ENCODE data around the gene LCE5A.
"Not testable (repeated sequence)": the region's sequence is repeated elsewhere in the genome, so short reads cannot be mapped to it uniquely, and the experiment has no call there.

LCE5A gene

GRCh38 chr1:152510503-152510902 is at the start of gene LCE5A:
Gene LCE5A (plus strand): TSS chr1:152510803. CDS start chr1:152511535, 732 bp downstream.
- no peak for TF ChIP-seq ZNF274 (IDR thresholded peaks at IDR 0.05; ENCODE audit: low read depth, low read length)
- H3K4me3 ChIP-seq (ENCODE audit: low read length) = no peak within 1 kb of the TSS

- TF ChIP-seq ZNF274 (IDR thresholded peaks at IDR 0.05; ENCODE audit: low read depth, low read length) = no peak
- H3K4me3 ChIP-seq (ENCODE audit: low read length) = no peak overlapping the region
Measured at GRCh38 chr1:152461544-152461943, 49.1 kb upstream of the LCE5A start.

DNA sequence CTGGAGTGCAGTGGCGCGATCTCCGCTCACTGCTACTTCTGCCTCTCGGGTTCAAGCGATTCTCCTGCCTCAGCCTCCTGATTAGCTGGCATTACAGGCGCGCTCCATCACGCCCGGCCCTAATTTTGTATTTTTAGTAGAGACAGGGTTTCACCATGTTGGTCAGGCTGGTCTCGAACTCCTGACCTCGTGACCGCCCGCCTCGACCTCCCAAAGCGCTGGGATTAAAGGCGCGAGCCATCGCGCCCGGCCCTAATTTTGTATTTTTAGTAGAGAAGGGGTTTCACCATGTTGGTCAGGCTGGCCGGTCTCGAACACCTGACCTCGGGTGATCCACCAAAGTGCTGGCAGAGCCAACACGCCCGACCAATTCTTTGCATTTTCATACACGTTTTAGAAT is 48.0 kb upstream of the LCE5A start:
- H3K4me3 ChIP-seq (ENCODE audit: low read length) = no peak overlapping the region
- no peak for TF ChIP-seq ZNF274 (IDR thresholded peaks at IDR 0.05; ENCODE audit: low read depth, low read length)

- H3K4me3 ChIP-seq (ENCODE audit: low read length) = no peak overlapping the region
- no peak for TF ChIP-seq ZNF274 (IDR thresholded peaks at IDR 0.05; ENCODE audit: low read depth, low read length)
Measured at GRCh38 chr1:152466217-152466616, 44.4 kb upstream of the LCE5A start.

DNA sequence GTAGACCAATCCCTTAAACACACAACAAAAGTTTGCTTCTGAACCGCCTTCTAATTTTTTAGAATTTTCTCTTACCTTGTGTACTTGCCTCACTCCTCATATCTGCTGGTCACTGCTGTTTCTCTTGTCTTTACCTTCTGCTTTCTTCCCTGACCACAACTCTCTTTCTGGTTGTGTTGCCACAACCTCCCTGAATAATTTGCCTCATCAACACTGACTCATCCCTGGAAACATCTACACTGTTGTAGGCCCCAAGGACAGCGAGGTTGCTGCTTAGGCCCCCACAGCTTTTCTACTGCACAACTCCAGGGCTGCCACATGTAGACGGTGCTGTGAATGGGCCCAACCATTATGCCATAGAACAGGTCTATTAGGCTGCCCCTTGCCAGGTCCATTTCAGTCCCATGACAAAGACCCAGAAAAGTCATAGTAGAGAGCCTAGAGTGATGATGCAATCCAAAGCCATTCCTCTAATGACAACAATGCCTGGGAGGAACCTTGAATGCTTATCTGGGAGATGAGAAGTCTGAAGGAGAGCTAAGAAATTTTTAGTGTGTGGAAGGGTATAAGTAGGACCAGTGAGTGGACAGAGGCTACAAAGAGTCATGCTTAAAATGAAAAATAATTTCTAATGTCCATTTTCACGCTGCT is 36.6 kb upstream of the LCE5A start:
- TF ChIP-seq ZNF274 (IDR thresholded peaks at IDR 0.05; ENCODE audit: low read depth, low read length) = no peak
- H3K4me3 ChIP-seq (ENCODE audit: low read length) = no peak overlapping the region

DNA sequence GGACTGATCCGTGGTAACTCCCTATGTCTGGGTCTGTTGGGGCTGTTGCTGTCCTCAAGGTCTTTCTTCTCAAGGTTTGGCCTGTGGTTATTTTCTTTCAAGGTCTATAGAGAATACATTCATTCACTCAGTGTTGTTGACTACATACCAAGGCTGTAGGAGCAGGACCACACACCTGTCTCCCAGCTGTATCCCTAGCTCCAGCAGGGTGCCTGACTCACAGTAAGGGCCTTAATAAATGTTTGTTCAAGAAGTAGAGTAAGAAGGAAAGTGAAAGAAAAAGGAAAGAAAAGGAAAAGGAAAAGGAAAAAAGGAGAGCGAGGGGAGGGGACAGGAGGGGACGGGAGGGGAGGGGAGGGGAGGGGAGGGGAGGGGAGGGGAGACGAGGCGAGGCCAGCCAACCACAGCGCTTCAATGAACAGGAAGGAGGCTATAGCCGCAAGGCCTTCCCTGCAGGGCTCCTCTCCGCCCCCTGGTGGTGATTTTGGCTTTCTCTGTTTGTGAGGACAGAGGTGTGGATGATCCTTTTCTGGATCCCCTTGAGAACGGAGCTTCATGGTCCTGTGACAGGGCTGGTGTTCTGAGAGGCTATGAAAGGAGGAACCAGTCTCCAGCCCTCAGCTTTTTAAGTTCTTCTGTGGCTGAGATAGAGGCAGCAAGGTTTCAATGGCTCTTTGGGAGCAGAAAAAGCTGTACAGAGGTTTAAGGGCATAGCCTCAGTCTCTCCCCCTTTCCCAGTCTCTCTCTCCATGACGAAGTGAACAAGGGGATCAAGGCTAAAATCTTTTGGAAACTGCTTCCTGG is 30.6 kb upstream of the LCE5A start:
- no peak for TF ChIP-seq ZNF274 (IDR thresholded peaks at IDR 0.05; ENCODE audit: low read depth, low read length)
- H3K4me3 ChIP-seq (ENCODE audit: low read length) = no peak overlapping the region

DNA sequence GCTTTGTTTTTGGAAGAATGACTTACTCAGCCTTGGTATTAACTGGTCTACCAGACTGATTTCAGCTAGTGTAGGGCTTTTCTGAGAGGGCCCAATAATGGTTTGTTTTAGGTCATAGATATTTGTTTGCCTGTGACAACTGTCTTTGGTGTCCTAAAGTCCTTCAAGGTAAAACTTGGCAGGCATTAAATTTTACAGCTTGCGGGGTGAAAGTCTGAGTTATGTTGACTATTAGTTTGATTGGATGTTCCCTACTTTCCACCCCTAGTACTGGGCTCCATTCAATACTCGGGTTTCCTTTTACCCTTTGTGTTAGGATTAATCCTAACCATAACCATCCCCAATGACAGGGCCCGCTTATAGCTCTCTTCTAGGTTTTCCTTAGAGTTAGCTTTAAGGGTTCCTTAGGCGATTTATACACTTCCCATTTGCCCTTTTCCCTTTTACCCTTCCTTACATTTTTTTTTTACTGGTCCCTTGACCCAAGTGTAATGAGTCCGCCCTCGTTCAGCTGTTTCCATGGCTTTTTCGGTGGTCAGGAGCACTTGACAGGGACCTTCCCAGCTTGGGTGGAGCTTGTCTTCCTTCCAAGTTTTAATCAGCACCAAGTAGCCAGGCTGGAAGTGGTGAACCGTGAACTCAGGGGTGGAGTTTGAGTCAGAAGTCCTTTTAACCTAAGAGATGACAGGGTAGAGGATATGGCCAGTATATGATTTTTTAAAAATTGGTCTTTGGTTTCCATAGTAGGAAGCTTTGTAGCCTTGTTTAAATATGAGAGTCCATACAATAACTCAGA is 28.5 kb upstream of the LCE5A start:
- TF ChIP-seq ZNF274 (IDR thresholded peaks at IDR 0.05; ENCODE audit: low read depth, low read length) = no peak

GRCh38 chr1:152486400-152487006 is 24.1 kb upstream of the LCE5A start:
- TF ChIP-seq ZNF274 (IDR thresholded peaks at IDR 0.05; ENCODE audit: low read depth, low read length) = no peak
- no peak overlapping the region for H3K4me3 ChIP-seq (ENCODE audit: low read length)

More for the DNA sequence above, 28.5 kb upstream of the LCE5A start:
- no peak overlapping the region for H3K4me3 ChIP-seq (ENCODE audit: low read length)

- no peak overlapping the region for H3K4me3 ChIP-seq (ENCODE audit: low read length)
- TF ChIP-seq ZNF274 (IDR thresholded peaks at IDR 0.05; ENCODE audit: low read depth, low read length) = no peak
Measured at GRCh38 chr1:152487871-152488270, 22.7 kb upstream of the LCE5A start.

DNA sequence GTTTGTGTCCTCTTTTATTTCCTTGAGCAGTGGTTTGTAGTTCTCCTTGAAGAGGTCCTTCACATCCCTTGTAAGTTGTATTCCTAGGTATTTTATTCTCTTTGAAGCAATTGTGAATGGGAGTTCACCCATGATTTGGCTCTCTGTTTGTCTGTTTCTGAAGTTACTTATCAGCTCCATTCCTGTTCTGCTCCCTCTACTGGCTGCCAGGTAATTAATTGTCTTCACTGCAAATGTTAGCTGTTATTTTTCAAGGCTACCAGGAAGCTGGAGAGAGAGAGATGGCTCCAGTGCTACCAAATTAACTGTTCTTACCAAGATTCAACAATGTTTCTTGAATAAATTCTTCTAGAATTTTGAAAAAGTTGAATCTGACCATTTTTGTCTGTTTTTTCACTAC is 19.1 kb upstream of the LCE5A start:
- H3K4me3 ChIP-seq (ENCODE audit: low read length) = not testable (repeated sequence)

DNA sequence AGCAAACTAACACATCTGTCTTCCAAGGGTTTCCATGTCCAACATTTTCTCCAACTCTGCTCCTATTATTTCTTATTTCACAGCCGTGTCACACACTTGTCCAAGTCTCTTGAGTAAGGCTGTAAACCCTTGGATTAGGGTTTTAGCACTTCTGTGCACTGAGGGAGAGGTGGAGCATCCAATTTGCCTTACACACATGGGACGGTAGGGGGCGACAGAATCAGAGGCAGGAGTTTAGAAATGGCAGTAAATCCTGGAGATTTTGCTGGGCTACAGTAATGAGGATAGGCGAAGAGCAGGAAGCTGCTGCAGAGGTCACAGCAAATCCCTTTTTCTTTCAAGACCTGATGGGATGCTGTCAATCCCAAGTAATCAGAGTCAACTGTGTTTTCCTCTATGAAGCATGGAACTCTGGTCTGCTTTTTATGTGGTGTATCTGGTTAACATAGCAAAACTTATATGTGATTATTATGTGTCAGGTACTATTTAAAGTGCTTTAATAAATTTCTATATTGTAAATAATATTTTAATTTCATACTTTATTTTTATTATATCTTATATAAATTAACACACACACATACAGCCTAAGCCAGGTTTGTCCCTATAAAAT is 15.4 kb upstream of the LCE5A start:
- H3K4me3 ChIP-seq (ENCODE audit: low read length) = no peak overlapping the region
- TF ChIP-seq ZNF274 (IDR thresholded peaks at IDR 0.05; ENCODE audit: low read depth, low read length) = no peak

GRCh38 chr1:152497273-152497672 is 13.3 kb upstream of the LCE5A start:
- no peak overlapping the region for H3K4me3 ChIP-seq (ENCODE audit: low read length)
- no peak for TF ChIP-seq ZNF274 (IDR thresholded peaks at IDR 0.05; ENCODE audit: low read depth, low read length)

- TF ChIP-seq ZNF274 (IDR thresholded peaks at IDR 0.05; ENCODE audit: low read depth, low read length) = no peak
- no peak overlapping the region for H3K4me3 ChIP-seq (ENCODE audit: low read length)
Measured at GRCh38 chr1:152501704-152502103, 8.9 kb upstream of the LCE5A start.
